Hematopoietic multipotent progenitor cell (in vitro differentiated cells): ENCODE results near the gene RNF213. TPM values are rescaled to one million over a fixed set of nuclear protein-coding genes. Genes with fewer than 3 reads are reported as not detected.
"Not testable (repeated sequence)": the region's sequence is repeated elsewhere in the genome, so short reads cannot be mapped to it uniquely, and the experiment has no call there.

Experiments used
- DNase-seq, 3 donors: peaks; one replicate each; pipeline ENCODE4 v3.0.0-alpha.2; 2011 to 2015; ENCODE audit warnings: low read depth in 2 of 3, low spot score in 2 of 3
- total RNA-seq: library from RNA; depleted of rRNA; stranded (reverse); fragments of >200 nt; gene quantifications from one replicate; pipeline ENCODE4 v1.2.3, GENCODE V29; 2012

Gene RNF213
- total RNA-seq, 1 donor: 142 TPM

- DNase-seq: peak in 1 of 3 donors; percentile 7
Observed at GRCh38 chr17:80290156-80290555, 29.5 kb downstream of the RNF213 start.

- no peak for DNase-seq
Observed at GRCh38 chr17:80291260-80291659, 30.6 kb downstream of the RNF213 start.

- no peak for DNase-seq
Observed at GRCh38 chr17:80291691-80292487, 31.2 kb downstream of the RNF213 start.

GRCh38 chr17:80292521-80292971, 31.9 kb downstream of the RNF213 start:
- DNase-seq: no peak

GRCh38 chr17:80294210-80294609, 33.6 kb downstream of the RNF213 start:
- DNase-seq: no peak

- DNase-seq: no peak
Observed at GRCh38 chr17:80294653-80295052, 34.0 kb downstream of the RNF213 start.

- no peak for DNase-seq
Observed at GRCh38 chr17:80295146-80295545, 34.5 kb downstream of the RNF213 start.

- DNase-seq: no peak
Observed at GRCh38 chr17:80295559-80295958, 34.9 kb downstream of the RNF213 start.

- DNase-seq: no peak
Observed at GRCh38 chr17:80296221-80296620, 35.6 kb downstream of the RNF213 start.

- DNase-seq: no peak
Observed at GRCh38 chr17:80297996-80298560, 37.4 kb downstream of the RNF213 start.

GRCh38 chr17:80299350-80300100, 38.9 kb downstream of the RNF213 start:
- not testable (repeated sequence) for DNase-seq

- not testable (repeated sequence) for DNase-seq
Observed at GRCh38 chr17:80300756-80301155, 40.1 kb downstream of the RNF213 start.

GRCh38 chr17:80303824-80304223, 43.2 kb downstream of the RNF213 start:
- peak in 1 of 3 donors; percentile 32 for DNase-seq

GRCh38 chr17:80307994-80308691, 47.5 kb downstream of the RNF213 start:
- DNase-seq: no peak

GRCh38 chr17:80308692-80309517, 48.3 kb downstream of the RNF213 start:
- no peak for DNase-seq

GRCh38 chr17:80311216-80311827, 50.7 kb downstream of the RNF213 start:
- DNase-seq: no peak

GRCh38 chr17:80312621-80313135, 52.0 kb downstream of the RNF213 start:
- no peak for DNase-seq

- no peak for DNase-seq
Observed at GRCh38 chr17:80313160-80313829, 52.6 kb downstream of the RNF213 start.

- not testable (repeated sequence) for DNase-seq
Observed at GRCh38 chr17:80313946-80314345, 53.3 kb downstream of the RNF213 start.
